BE2C (cell line): Measurements from ENCODE around the gene HLA-DOA.

Source experiments
- DNase-seq: peaks from one replicate; pipeline ENCODE4 v3.0.0-alpha.2; 2020
- H3K27me3 ChIP-seq: fragments of 250-450 bp; sonication (Bioruptor Pico); 2 replicates; pipeline ENCODE4 v1.5.1; 2020; ENCODE audit warnings: mild to moderate bottlenecking
- H3K36me3 ChIP-seq: fragments of 250-450 bp; sonication (Bioruptor Pico); 2 replicates; pipeline ENCODE4 v1.5.1; 2020; ENCODE audit warnings: mild to moderate bottlenecking
- H3K4me1 ChIP-seq: fragments of 250-450 bp; sonication (Bioruptor Pico); 2 replicates; pipeline ENCODE4 v1.5.1; 2020
- H3K4me3 ChIP-seq: 2 replicates; pipeline ENCODE4 v1.5.1; 2011; ENCODE audit warnings: low read depth, low read length
- H3K9me3 ChIP-seq: fragments of 250-450 bp; sonication (Bioruptor Pico); 2 replicates; pipeline ENCODE4 v1.5.1; 2020
- TF ChIP-seq, protein P1 (sequence below): IDR thresholded peaks from 2 replicates; pipeline ENCODE4 v1.5.1; 2012; ENCODE audit warnings: mild to moderate bottlenecking, low read depth, low read length

Gene HLA-DOA

GRCh38 chr6:32969685-32970412 is 39.5 kb downstream of the HLA-DOA start:
- TF ChIP-seq, protein P1, sequence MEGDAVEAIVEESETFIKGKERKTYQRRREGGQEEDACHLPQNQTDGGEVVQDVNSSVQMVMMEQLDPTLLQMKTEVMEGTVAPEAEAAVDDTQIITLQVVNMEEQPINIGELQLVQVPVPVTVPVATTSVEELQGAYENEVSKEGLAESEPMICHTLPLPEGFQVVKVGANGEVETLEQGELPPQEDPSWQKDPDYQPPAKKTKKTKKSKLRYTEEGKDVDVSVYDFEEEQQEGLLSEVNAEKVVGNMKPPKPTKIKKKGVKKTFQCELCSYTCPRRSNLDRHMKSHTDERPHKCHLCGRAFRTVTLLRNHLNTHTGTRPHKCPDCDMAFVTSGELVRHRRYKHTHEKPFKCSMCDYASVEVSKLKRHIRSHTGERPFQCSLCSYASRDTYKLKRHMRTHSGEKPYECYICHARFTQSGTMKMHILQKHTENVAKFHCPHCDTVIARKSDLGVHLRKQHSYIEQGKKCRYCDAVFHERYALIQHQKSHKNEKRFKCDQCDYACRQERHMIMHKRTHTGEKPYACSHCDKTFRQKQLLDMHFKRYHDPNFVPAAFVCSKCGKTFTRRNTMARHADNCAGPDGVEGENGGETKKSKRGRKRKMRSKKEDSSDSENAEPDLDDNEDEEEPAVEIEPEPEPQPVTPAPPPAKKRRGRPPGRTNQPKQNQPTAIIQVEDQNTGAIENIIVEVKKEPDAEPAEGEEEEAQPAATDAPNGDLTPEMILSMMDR, result peak; percentile 23; the same call in 1 of the 2 replicates
- Histone ChIP-seq H3K27me3 (no peaks in the 10 kb centered on the region), H3K9me3 (no peaks in the 10 kb centered on the region), H3K4me1 (peaks cover 3% of the 10 kb centered on the region; the same call in 1 of the 2 replicates), H3K4me3 (peak overlapping the region; percentile 88), H3K36me3 (peaks cover 42% of the 10 kb centered on the region)
- peak; percentile 83 for DNase-seq

- TF ChIP-seq, protein P1, result peak; percentile 12; the same call in 1 of the 2 replicates
- peaks cover 5% of the 10 kb centered on the region; the same call in 1 of the 2 replicates for H3K4me1 ChIP-seq
- peak overlapping the region; percentile 88 for H3K4me3 ChIP-seq
- no peaks in the 10 kb centered on the region for H3K9me3 ChIP-seq
- peaks cover 35% of the 10 kb centered on the region for H3K36me3 ChIP-seq
- peak; percentile 78 for DNase-seq
- no peaks in the 10 kb centered on the region for H3K27me3 ChIP-seq
These were observed 40.3 kb downstream of the HLA-DOA start for GRCh38 chr6:32968867-32969684.

GRCh38 chr6:32968093-32968866 is 41.1 kb downstream of the HLA-DOA start, which contains the start of gene BRD2:
TSS of gene BRD2 (plus strand) at chr6:32968594. CDS start at chr6:32972899, 4,305 bp downstream.
- DNase-seq, result peak; percentile 97
- peaks cover 5% of the 10 kb centered on the region; the same call in 1 of the 2 replicates for H3K4me1 ChIP-seq
- TF ChIP-seq, protein P1, result no peak
- H3K4me3 ChIP-seq, result peak within 1 kb of the TSS; percentile 88
- no peaks in the 10 kb centered on the region for H3K27me3 ChIP-seq
- no peaks in the 10 kb centered on the region for H3K9me3 ChIP-seq
- peaks cover 27% of the 10 kb centered on the region for H3K36me3 ChIP-seq

- peak; percentile 49 for DNase-seq
- Histone ChIP-seq H3K36me3 (peaks cover 18% of the 10 kb centered on the region), H3K9me3 (no peaks in the 10 kb centered on the region), H3K4me1 (peaks cover 5% of the 10 kb centered on the region; the same call in 1 of the 2 replicates), H3K27me3 (no peaks in the 10 kb centered on the region), H3K4me3 (peak overlapping the region; percentile 88)
- TF ChIP-seq, protein P1, result peak; percentile 71
These were observed 42.0 kb downstream of the HLA-DOA start for GRCh38 chr6:32967151-32968091.

GRCh38 chr6:32964776-32965175 is 44.6 kb downstream of the HLA-DOA start:
- H3K4me3 ChIP-seq, result no peak overlapping the region
- no peaks in the 10 kb centered on the region for H3K27me3 ChIP-seq
- TF ChIP-seq, protein P1, result no peak
- H3K4me1 ChIP-seq, result peaks cover 5% of the 10 kb centered on the region; the same call in 1 of the 2 replicates
- H3K36me3 ChIP-seq, result peaks cover 6% of the 10 kb centered on the region
- no peak for DNase-seq
- no peaks in the 10 kb centered on the region for H3K9me3 ChIP-seq
